IMR-90 (cell line): ENCODE measurements around the gene KCTD2.

ENCODE experiments used
- CEBPB ChIP-seq: IDR thresholded peaks from 2 replicates; pipeline ENCODE4 v1.6.1; 2012; ENCODE audit warnings: low read depth, low read length, improper control_type of control experiment
- CHD1 ChIP-seq: IDR thresholded peaks from 2 replicates; pipeline ENCODE4 v1.6.1; 2012; ENCODE audit warnings: low read depth, low read length, improper control_type of control experiment
- MAFK ChIP-seq: IDR thresholded peaks from 2 replicates; pipeline ENCODE4 v1.6.1; 2012; ENCODE audit warnings: low read depth, low read length, improper control_type of control experiment
- MAZ ChIP-seq: IDR thresholded peaks from 2 replicates; pipeline ENCODE4 v1.6.1; 2012; ENCODE audit warnings: low read depth, mild to moderate bottlenecking, low read length, improper control_type of control experiment, moderate library complexity, borderline replicate concordance
- POLR2A ChIP-seq: IDR thresholded peaks from 2 replicates; pipeline ENCODE4 v1.6.1; 2012; ENCODE audit warnings: mild to moderate bottlenecking, low read depth, low read length
- RAD21 ChIP-seq: IDR thresholded peaks from 2 replicates; pipeline ENCODE4 v1.6.1; 2012; ENCODE audit warnings: low read length, improper control_type of control experiment
- RCOR1 ChIP-seq: IDR thresholded peaks from 2 replicates; pipeline ENCODE4 v1.6.1; 2012; ENCODE audit warnings: mild to moderate bottlenecking, low read length, improper control_type of control experiment; ENCODE audit not compliant: insufficient replicate concordance
- RFX5 ChIP-seq: IDR thresholded peaks from 2 replicates; pipeline ENCODE4 v1.8.0; 2012; ENCODE audit warnings: low read depth, mild to moderate bottlenecking, low read length, moderate library complexity
- TF ChIP-seq, protein P1 (sequence below): conservative IDR thresholded peaks from 2 replicates; pipeline ENCODE4 v1.5.1; 2012; ENCODE audit warnings: mild to moderate bottlenecking, low read depth, low read length, improper control_type of control experiment
- TF ChIP-seq, protein P2 (sequence below): fragments of 150-350 bp; IDR thresholded peaks from 2 replicates; pipeline ENCODE4 v1.6.1; 2016; ENCODE audit warnings: low read depth, mild to moderate bottlenecking, low read length, moderate library complexity, borderline replicate concordance
- TF ChIP-seq, protein P3 (sequence below): fragments of 150-350 bp; IDR thresholded peaks from 2 replicates; pipeline ENCODE4 v1.6.1; 2017; ENCODE audit warnings: mild to moderate bottlenecking, antibody characterized with exemption, low read length, low read depth

GRCh38 chr17:75077072-75077495 lies 30.1 kb downstream of the KCTD2 start:
- TF ChIP-seq, protein P1, sequence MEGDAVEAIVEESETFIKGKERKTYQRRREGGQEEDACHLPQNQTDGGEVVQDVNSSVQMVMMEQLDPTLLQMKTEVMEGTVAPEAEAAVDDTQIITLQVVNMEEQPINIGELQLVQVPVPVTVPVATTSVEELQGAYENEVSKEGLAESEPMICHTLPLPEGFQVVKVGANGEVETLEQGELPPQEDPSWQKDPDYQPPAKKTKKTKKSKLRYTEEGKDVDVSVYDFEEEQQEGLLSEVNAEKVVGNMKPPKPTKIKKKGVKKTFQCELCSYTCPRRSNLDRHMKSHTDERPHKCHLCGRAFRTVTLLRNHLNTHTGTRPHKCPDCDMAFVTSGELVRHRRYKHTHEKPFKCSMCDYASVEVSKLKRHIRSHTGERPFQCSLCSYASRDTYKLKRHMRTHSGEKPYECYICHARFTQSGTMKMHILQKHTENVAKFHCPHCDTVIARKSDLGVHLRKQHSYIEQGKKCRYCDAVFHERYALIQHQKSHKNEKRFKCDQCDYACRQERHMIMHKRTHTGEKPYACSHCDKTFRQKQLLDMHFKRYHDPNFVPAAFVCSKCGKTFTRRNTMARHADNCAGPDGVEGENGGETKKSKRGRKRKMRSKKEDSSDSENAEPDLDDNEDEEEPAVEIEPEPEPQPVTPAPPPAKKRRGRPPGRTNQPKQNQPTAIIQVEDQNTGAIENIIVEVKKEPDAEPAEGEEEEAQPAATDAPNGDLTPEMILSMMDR = no peak
- TF ChIP-seq RAD21 (no peak), CHD1 (no peak), POLR2A (no peak), RFX5 (no peak), MAZ (no peak), MAFK (no peak), CEBPB (no peak), RCOR1 (no peak)
- TF ChIP-seq, protein P2, sequence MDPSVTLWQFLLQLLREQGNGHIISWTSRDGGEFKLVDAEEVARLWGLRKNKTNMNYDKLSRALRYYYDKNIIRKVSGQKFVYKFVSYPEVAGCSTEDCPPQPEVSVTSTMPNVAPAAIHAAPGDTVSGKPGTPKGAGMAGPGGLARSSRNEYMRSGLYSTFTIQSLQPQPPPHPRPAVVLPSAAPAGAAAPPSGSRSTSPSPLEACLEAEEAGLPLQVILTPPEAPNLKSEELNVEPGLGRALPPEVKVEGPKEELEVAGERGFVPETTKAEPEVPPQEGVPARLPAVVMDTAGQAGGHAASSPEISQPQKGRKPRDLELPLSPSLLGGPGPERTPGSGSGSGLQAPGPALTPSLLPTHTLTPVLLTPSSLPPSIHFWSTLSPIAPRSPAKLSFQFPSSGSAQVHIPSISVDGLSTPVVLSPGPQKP = no peak
- TF ChIP-seq, protein P3, sequence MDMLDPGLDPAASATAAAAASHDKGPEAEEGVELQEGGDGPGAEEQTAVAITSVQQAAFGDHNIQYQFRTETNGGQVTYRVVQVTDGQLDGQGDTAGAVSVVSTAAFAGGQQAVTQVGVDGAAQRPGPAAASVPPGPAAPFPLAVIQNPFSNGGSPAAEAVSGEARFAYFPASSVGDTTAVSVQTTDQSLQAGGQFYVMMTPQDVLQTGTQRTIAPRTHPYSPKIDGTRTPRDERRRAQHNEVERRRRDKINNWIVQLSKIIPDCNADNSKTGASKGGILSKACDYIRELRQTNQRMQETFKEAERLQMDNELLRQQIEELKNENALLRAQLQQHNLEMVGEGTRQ = no peak
